Loucy (cell line): ENCODE results near the gene RSRC1.

Experiments
- CTCF ChIP-seq: fragments of 200-600 bp; sonication (generic); conservative IDR thresholded peaks from 2 replicates; pipeline ENCODE4 v1.5.1; 2014; ENCODE audit warnings: mild to moderate bottlenecking, antibody characterized with exemption, low read length
- EZH2phosphoT487 ChIP-seq: fragments of 200-600 bp; IDR thresholded peaks from 2 replicates; pipeline ENCODE4 v1.6.1; 2018; ENCODE audit warnings: antibody characterized with exemption, mild to moderate bottlenecking, moderate library complexity, borderline replicate concordance

GRCh38 chr3:158247288-158247687 is 137.4 kb downstream of the RSRC1 start:
- TF ChIP-seq CTCF (no peak), EZH2phosphoT487 (no peak)
